ENCODE results near the gene CAPN14. TPM values are rescaled to one million over a fixed set of nuclear protein-coding genes. Genes with fewer than 3 reads are reported as not detected.

Gene CAPN14, protein sequence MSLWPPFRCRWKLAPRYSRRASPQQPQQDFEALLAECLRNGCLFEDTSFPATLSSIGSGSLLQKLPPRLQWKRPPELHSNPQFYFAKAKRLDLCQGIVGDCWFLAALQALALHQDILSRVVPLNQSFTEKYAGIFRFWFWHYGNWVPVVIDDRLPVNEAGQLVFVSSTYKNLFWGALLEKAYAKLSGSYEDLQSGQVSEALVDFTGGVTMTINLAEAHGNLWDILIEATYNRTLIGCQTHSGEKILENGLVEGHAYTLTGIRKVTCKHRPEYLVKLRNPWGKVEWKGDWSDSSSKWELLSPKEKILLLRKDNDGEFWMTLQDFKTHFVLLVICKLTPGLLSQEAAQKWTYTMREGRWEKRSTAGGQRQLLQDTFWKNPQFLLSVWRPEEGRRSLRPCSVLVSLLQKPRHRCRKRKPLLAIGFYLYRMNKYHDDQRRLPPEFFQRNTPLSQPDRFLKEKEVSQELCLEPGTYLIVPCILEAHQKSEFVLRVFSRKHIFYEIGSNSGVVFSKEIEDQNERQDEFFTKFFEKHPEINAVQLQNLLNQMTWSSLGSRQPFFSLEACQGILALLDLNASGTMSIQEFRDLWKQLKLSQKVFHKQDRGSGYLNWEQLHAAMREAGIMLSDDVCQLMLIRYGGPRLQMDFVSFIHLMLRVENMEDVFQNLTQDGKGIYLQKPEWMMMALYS
- under 1 TPM; 0.07 to 0.18 (median 0.13) TPM for polyA plus RNA-seq (ENCODE audit: insufficient read length in 3 of 3)
- long read RNA-seq, donor 1: 0 reads
- long read RNA-seq, donor 2: 0 reads
- long read RNA-seq, donor 3: 0 reads
- long read RNA-seq, donor 4: 0 reads
- long read RNA-seq, donor 5: 0 reads
- long read RNA-seq, donor 6: 0 reads
- long read RNA-seq, donor 7: 0 reads
- long read RNA-seq, donor 8: 0 reads
- long read RNA-seq, donor 9: 0 reads
- long read RNA-seq, donor 10: 0 reads
- long read RNA-seq, donor 11: 0 reads
- long read RNA-seq, donor 12: 0 reads
- long read RNA-seq, donor 13: 0 reads
- long read RNA-seq, donor 14: 0 reads
- long read RNA-seq, donor 15: 0 reads
- long read RNA-seq, donor 16: 0 reads

DNA sequence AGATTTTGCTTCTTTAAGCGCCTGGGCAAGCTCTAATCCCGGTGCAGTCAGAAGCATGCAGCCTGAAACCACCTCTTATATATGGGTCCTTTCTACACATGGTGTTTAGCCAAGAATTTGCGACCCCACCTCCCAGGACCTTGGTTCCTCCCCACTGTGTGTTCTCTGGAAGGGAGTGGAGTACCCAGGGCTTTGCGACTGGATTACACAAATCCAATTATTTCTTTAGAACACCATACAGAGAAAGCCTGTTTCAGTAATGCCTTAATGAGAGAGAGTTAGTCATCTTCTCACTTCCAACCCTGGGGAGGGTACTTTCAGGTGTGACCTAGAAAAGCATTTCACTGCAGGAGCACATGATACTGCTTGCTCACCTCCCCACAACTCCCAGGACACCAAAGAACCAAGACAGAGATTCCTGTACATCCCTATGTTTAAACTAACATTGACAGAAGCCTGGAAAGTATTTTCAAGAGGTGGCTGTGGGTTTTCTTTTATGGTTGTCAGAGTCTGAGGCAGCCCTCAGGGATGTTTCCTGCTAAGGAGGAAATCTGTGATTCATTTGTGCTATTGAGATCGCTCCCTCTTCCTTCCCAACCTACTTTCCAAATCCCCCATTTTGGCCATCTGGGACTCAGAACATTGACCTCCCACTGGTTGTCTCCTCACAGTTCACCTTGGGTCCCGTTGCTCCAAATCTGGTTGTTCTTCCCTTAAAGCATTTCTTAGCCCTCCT, at the start of gene CAPN14:
Gene CAPN14, minus strand, starts transcription at position 51 of the 736 bp plus-strand sequence. CDS start 12,068 bp downstream, outside the sequence.
- DNase-seq: no peak

DNA sequence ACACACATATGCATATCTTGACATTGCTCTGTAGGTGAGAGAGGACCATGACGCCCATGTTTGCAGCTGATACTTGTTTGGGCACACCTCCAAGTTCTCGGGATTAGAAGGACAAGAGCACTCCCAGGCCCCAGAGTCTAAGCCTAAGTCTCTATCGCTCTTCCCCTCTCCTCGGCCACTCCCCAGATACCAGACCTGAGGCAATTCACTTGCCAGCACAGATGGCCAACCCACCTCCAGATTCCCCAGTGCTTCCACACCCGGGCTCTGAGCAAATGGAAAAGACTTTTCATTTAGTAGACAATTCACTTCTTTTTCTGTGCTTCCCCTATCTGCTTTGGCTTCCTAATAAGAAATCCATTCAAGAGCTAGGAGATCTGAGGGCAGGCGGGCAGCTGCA, 49.5 kb upstream of the CAPN14 start:
- no peak for DNase-seq

DNA sequence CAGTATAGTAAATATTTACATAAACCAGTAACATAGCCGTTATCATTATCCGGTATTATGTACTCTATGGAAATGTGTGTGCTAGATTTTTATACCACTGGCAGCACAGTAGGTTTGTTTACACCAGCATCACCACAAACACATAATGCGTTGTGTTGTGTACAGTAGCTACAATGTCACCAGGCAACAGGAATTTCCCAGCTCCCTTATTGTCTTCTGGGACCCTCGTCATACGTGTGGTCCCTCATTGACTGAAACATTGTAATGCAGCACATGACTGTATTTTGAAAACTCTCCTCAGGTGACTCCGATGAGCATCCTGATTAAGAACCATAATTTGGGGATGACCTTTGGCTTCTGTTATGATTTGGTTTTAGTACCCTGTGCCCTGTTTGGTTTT, 47.9 kb upstream of the CAPN14 start:
- DNase-seq: no peak

DNA sequence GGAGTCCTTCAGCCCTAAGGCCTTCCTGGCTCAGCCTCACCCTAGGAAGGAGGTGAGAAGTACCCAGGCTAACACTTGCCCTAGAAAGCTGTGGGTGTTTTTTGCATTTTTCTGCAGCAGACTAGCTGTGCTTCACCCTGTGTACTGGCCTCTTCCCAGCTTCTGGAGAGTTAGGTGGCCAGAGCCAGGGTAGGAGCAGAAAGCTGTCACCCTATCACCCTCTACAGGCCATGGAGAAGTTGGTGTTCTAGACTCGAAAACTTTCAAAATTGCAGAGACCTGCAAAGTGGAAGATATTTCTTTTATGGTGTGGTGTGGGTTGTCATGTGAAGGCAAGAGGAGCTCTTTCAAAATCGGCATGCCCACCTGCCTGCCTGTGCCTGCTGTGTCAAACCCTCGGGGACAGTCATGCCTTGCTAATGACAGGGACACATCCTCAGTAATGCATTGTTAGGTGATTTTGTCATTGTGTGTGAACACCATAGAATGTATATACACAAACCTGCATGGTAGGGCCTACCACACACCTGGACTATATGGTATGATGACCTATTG, 46.4 kb upstream of the CAPN14 start:
- no peak for DNase-seq

DNA sequence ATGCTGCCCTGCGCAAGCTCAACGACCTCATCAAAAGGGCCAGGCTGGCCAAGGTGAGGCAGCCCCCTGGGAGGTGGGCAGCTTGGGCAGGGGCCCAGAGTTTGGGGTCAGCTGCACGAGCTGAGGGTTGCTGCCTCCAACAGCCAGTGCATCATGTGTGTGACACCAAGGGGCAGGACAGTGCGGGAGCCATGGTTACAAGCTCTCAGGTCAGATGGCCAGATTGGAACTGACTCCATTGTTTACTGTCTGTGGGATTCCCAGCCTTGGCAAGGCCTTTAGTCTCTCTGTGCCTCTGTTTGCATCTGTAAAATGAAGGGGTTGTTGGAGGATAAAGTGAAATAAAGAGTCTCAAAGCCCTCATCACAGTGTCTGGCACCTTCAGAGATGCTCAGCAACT, 43.6 kb upstream of the CAPN14 start:
- DNase-seq: no peak

DNA sequence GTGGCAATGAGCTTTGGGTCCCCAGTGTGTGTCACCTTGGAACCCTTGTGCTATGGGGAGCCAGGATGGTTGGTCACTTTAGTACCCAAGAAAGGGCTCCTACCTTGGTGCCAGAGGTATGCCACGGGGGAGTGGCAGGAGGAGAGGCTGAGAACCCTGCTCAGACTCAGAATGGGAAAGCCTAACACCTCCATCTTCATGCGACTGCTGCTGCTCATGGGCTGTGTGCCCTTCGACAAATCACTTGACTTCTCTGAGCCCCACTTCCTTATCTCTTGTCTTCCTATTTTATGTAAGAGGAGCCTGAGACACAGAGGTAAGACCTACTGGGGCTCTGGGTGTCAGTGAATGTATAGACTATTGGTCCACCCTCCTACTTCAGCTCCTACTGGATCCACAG, 41.8 kb upstream of the CAPN14 start:
- no peak for DNase-seq

DNA sequence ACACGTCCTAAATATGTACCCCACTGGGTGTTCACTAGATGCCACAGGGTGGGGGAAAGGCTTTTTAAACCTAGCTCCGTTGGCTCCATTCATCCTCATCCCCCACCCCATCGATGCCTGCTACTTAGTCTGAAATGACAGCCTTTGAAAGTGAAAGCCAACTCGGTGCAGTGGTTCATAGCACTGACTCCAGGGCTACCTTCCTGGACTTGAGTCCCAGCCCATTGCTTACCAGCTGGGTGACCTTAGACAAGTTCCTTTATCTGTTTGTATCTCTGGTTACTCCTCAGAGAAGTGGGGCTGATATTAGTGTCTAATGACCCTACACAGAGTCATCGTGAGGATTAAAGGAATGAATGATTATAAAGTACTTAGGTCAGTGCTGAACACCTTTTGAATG, 41.0 kb upstream of the CAPN14 start:
- no peak for DNase-seq

DNA sequence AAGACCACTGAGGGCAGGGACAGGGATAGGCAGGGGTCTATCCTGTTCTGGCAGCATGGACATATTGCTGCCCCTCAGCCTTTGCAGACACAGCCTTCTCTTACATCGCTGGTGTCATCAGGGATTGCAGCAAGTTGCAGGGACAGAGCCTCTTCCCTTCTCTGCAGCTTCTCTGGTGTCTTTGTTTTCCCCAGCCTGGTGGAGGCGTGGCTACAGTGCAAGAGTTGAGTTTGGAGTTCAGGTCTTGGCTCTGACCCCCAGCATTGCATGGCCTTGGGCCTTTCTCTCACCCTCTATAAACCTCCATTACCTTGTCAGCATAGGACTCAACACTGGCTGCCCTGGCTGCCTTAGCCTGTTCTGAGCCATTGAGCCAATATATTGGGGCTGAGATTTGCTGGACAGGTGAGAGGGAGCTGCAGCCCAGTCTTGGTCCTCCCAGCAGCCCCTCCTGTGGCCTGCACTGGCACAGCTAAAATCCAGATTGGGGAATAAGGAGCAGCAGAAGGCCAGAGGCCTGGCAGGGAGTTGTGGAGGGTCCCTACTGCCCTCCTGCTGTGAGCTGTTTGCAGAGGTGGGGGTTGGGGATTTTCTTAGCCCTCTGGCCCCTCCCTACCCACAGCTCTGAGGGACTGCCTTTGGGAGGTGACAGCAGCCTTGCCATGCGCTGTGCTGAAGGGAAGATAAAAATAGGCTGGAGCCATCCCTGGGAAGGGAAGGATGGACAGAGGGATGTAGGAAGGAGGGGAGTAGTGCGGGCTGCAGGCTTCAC, 39.5 kb upstream of the CAPN14 start:
- no peak for DNase-seq

DNA sequence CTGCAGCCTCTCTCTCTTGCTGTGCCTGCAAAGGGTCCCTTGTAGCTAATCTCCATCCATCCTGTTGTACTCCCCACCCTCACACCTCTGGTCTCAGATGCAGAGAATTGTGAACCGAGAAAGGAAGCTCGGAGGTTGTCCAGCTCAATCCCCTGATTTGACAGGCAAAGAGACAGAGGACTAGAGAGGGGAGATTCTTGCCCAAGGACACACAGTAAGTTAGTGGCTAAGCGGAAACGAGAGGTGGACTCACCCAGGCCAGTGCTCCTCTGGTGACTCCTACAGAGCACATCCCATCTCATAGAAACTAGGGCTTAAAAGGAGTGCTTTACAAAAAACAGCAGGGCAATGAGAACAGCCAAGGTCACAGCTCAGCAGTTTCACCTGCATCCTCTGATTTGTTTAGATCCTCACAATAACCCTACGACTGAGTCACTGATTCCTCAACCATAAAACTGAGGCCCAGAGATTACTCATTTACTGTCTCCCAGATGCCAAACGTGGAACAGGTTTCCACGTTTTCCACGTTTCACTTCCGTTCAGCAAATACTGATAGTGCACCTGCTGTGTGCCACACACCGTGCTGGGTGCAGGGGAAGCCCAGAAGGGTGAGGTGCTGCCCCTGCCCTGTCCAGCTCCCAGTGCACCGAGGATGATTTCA, 38.7 kb upstream of the CAPN14 start:
- no peak for DNase-seq

DNA sequence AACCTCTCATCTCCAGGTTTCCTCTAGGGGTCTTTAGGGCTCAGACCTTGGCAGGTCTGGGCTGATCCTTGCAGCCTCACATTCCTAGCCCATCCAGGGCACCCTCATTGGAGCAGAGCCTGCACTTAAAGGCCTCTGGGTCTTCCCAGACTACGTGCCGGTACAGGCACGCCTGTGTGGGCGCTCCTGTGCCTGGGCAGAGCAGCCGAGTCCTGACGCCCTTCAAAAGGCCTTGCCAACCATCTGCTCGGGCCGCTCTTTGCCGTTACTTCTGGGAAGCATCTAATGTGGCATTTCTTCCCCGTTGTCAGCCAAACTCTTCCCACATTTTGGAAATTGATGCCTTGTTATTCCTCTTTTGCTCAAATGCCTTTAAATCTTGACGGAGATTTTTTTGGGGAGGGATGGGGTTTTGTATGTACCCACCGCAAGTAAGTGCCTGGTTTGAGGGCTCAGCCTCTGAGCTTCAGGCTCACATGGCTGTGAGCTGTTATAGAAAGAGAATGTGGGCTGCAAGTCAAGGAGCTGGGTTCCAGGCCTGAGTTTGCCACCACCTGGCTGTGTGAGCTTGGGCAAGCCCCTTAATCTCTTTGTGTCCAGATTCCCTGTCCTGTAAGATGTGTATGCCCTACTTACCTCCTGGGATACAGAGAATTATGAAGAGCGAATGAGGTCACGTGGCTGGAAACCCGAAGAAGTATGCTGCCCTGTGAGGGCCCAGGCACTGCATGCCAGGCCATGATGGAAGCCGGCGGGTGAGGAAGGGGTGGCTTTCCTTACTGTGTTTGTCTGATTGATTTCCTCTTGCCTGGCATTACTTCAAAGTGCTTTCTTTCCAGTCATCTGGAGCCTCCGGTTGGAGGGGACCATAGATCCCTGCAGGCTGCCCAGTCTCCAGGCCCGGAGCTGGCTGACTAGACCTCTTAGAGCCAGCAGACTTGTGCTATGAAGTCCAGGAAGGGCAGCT, 37.2 kb upstream of the CAPN14 start:
- DNase-seq: no peak

DNA sequence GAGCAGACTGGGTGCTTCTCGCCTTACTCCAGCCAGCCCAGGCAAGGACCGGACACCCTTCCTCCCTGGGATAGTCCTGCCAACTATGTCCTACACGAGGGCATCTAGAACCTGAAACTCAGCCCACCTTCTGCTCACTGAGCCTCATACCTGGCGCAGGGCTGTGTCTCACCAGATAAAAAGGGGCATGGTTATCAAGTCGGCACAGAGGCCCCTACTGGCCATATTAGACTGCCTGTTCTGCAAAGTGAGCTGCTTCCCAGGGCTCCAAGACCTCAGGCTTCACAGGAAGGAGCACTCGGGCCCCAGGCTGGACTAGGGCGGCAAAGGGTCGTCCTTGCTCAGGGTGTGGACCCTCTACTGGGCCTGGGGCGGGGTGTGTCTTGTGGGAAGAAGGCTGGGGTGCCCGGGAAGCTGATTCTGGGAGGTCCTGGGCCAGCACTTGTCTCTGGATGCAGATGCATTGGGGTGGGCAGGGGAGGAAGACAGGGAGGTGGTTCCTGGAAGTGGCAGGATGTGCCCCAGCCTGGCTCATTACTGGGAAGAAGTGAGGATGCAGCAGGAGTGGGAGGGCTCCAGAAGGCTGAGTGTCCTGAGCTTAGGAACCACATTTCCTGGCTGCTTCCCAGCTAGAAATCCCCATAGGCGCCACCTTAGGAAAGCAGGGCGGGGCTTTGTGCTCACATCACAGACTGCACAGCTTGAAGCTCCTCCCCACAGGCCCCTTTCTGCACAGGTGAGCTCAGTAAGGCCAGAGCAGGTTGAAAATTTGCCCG, 36.2 kb upstream of the CAPN14 start:
- DNase-seq: no peak

DNA sequence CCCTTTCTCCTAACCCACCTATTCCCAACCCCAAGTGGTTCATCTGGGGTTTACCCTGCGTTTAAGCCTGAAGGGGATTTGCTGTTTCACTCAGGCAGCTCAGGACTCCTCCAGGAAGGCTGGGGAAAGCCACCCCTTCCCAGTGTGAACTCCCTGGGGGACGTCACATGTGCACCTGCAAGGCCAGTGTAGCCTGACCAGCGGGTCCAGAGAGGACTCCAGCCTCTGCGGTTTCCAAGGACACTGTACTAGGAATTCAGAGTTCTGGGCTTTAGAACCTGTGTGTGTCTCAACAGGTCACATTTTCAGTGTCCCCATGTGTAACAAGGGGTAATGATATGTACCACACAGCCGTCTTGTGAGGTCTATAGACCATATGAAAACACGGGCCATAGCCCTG, 34.5 kb upstream of the CAPN14 start:
- no peak for DNase-seq

DNA sequence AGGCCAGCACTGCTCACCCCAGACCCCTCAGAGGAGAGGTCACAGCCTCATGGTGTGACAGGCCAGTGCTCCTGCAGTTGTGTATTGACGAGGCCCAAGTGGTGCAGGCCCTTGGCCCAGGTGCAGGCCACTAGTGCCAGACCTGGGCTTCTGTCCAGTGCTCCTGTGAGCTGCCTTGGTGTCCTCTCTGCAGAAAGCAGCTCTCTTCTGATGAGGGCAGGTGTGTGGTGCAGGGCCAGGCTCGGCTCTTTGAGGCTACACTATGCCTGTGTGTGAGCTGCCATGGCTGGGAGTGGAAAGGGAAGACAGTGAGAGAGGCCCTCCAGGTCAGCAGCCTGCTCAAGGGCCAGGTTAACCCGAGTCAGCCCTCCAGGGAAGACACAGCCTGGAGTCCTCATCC, 33.7 kb upstream of the CAPN14 start:
- DNase-seq: no peak

DNA sequence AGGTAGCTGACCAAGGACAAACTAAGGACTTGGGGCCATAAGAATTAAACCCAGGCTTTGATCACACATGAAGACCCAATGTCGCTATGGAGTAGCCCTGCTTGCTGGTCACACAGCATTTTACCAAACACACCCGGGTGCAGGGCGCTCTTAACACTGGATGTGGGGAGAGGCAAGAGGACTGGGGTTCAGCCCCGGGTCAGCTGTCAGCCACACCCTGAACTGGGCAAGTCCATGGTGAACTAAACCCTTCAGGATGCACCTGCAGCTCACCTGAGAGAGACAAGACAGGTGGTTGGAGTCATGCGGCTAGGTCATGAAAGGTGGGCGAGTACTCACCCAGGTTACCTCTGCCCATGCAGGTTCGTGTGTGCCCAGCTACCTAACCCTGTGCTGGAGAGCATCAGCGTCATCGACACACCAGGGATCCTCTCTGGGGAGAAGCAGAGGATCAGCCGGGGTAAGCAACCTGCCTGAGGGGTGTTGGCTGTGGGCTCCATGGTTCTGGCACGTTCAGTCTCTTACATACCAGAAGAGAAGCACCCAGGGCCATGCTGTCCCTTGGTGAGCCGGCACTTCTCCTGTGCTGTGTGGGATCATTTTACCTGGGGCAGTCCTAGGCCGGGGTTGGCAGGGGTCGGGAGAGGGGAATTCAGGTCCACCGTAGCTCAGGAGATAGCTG, 31.8 kb upstream of the CAPN14 start:
- DNase-seq: no peak

DNA sequence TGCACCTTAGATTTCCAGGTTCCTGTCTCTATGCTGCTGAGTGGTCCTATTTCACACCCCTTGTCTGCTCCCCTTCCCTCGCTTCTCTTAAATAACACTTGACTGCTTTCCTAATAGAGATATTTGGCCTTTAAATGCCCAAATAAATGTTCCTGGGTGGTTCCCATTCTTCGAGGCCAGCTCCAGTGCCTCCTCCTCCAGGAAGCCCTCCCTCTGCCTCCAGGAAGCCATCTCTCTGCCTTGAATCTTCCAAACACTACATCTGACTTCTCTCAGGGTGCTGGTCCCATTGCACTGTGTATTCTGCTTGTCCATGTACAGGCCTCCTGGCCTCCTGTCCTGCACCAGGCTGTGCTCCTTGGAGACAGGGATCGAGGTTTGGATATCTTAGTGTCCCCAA, 30.8 kb upstream of the CAPN14 start:
- no peak for DNase-seq

DNA sequence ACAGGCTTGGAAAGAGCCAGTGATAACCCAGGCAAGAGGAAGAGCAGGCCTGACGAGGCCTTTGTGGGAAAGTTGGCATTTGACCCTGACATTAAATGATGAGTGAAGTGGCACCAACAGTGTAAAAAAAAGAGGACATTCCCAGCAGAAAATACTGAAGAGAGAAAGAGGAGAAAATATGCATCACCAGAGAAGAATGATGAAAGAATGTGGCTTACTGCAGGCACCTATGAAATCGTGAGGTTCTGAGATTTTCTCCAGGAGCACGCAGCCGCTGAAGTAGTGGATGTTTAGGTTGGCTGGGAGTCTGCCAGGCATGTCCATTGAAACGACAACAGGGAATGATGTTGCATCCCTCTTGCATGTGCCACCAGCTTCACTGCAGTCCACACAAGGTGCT, 30.4 kb upstream of the CAPN14 start:
- DNase-seq: no peak

DNA sequence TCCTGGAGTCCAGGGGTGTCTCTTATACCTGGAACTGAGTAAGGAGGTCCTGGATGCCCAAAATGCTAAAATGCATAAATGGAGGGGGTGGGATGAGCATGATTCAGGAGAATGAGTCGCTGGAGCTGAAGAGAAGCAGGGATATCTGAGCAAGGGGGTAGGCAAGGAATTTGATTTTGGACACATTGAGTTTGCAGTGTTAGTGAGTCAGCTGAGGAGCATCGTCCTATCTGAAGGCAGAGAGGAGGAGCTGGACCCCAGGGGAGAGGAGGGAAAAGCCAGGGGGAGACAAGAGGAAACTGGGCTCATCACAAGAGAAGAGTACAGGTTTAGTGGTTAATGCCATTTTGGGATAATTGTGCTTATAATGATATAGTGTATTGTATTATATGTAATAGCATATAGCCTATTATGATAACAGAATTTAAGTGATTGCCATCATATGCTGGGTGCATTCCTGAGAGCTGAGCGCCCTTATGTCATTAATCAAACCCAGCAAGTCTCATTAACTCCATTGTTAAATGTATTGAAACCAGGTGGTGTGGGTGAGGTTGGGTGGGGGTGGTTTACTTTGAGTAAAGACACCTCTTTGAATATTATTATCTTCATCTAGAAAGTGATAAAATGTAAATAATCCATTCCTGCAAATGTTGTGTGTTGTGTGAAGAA, 29.0 kb upstream of the CAPN14 start:
- DNase-seq: no peak
